HUDEP-2 (cell line): ENCODE measurements around the gene CYP2R1.

Experiments
- DNase-seq, 76 experiments: peaks; one replicate each; lab custom pipeline; 2025; ENCODE audit not compliant: unreplicated experiment in 76 of 76; lab: John Stamatoyannopoulos, UW

Gene CYP2R1

GRCh38 chr11:14835496-14836492 lies 56.2 kb downstream of the CYP2R1 start:
- no peak for DNase-seq
